T-cell (primary cell): Measurements from ENCODE around the gene BTRC. TPM values are rescaled to one million over a fixed set of nuclear protein-coding genes. Genes with fewer than 3 reads are reported as not detected.
A peak's percentile ranks its signal among the peaks of the same experiment; 100 is the strongest.
"Not testable (repeated sequence)": the region's sequence is repeated elsewhere in the genome, so short reads cannot be mapped to it uniquely, and the experiment has no call there.

Experiments used
- ATAC-seq, 4 experiments: fragments of 200-7000 bp in 3 of 4; fragments of 150-1000 bp in 1 of 4; cut with Tn5 transposase; replicated peaks in 1 of 4; 1 replicate in 3 of 4; 2 replicates in 1 of 4; pipeline ENCODE4 v1.10.0; 2021; ENCODE audit warnings: moderate library complexity in 3 of 4, mild to moderate bottlenecking in 2 of 4, moderate number of reproducible peaks in 1 of 4
- CTCF ChIA-PET, 2 donors: fragments of 300-600 bp; sonication (Branson Sonifier 250); formaldehyde crosslinking; loops; one replicate each; lab custom pipeline; 2022; ENCODE audit warnings: antibody characterized with exemption in 2 of 2; lab: Charles Lee
- POLR2A ChIA-PET, 2 donors: fragments of 300-600 bp; sonication (Branson Sonifier 250); formaldehyde crosslinking; loops; one replicate each; lab custom pipeline; 2022; ENCODE audit warnings: antibody characterized with exemption in 2 of 2; lab: Charles Lee
- DNase-seq, 35 experiments: peaks; one replicate each; pipeline versions ENCODE4 v3.0.0 to v3.0.0-alpha.2; 2013 to 2023
- H3K27ac ChIP-seq: one replicate; pipeline ENCODE4 v1.5.1; 2013; ENCODE audit warnings: low read length
- H3K27me3 ChIP-seq, 2 experiments: replicated peaks in 1 of 2; 1 replicate in 1 of 2; 2 replicates in 1 of 2; pipeline versions ENCODE4 v1.6.1 to v1.7.0; 2013; ENCODE audit warnings: low read length in 1 of 2, mixed read lengths in 1 of 2; ENCODE audit not compliant: control insufficient read depth in 2 of 2, insufficient read depth in 2 of 2; ENCODE audit errors: extremely low read depth in 1 of 2
- H3K36me3 ChIP-seq, 2 donors: 1 replicate in 1 of 2; 2 replicates in 1 of 2; pipeline versions ENCODE4 v1.6.1 to v1.7.0; 2013; ENCODE audit warnings: low read length in 1 of 2; ENCODE audit not compliant: control insufficient read depth in 2 of 2, insufficient read depth in 1 of 2; ENCODE audit errors: extremely low read depth in 1 of 2
- H3K4me1 ChIP-seq, 2 experiments: 1 replicate in 1 of 2; 2 replicates in 1 of 2; pipeline versions ENCODE4 v1.6.1 to v1.7.0; 2013; ENCODE audit warnings: low read length in 2 of 2, mixed read lengths in 1 of 2; ENCODE audit not compliant: insufficient read depth in 2 of 2, control insufficient read depth in 1 of 2; ENCODE audit errors: extremely low read depth in 1 of 2
- H3K4me3 ChIP-seq, 2 donors: 1 replicate in 1 of 2; 2 replicates in 1 of 2; pipeline versions ENCODE4 v1.5.1 to v1.7.0; 2013; ENCODE audit warnings: mild to moderate bottlenecking in 2 of 2, low read length in 1 of 2, moderate library complexity in 1 of 2; ENCODE audit not compliant: control insufficient read depth in 1 of 2; ENCODE audit errors: extremely low read depth in 1 of 2
- H3K9me3 ChIP-seq: 2 replicates; pipeline ENCODE4 v1.7.0; 2013
- H3K27ac Mint-ChIP-seq, 2 donors: one replicate each; pipeline ENCODE4 v1.8.0; 2020 to 2021; ENCODE audit warnings: mild to moderate bottlenecking in 2 of 2, mixed read lengths in 2 of 2
- H3K27me3 Mint-ChIP-seq, 2 donors: one replicate each; pipeline ENCODE4 v1.8.0; 2021 to 2022; ENCODE audit warnings: mixed read lengths in 2 of 2
- H3K36me3 Mint-ChIP-seq: one replicate; pipeline ENCODE4 v1.8.0; 2021; ENCODE audit warnings: mixed read lengths
- H3K4me1 Mint-ChIP-seq, 3 donors: one replicate each; pipeline ENCODE4 v1.8.0; 2020 to 2022; ENCODE audit warnings: mixed read lengths in 3 of 3, mild to moderate bottlenecking in 1 of 3
- H3K4me3 Mint-ChIP-seq, 3 donors: one replicate each; pipeline ENCODE4 v1.8.0; 2020 to 2022; ENCODE audit warnings: mild to moderate bottlenecking in 3 of 3, mixed read lengths in 3 of 3, moderate library complexity in 3 of 3
- H3K9me3 Mint-ChIP-seq, 3 donors: one replicate each; pipeline ENCODE4 v1.8.0; 2020 to 2022; ENCODE audit warnings: mixed read lengths in 3 of 3
- WGBS: methylation state at CpG from one replicate; pipeline ENCODE4 v1.1.5; 2013; ENCODE audit warnings: missing lambda C conversion rate; ENCODE audit not compliant: insufficient coverage; 5-methylcytosine and 5-hydroxymethylcytosine counted together
- total RNA-seq, 35 experiments: library from RNA in 6 of 35; stranded (reverse) in 6 of 35; fragments of 120-200 nt in 1 of 35; gene quantifications; one replicate each; pipeline versions ENCODE4 v1.2.1 to v1.2.4 and lab custom pipeline; 2013 to 2026

Gene BTRC
- total RNA-seq, 5 donors from 2014 or later (not counting 1 experiment from before 2014, with no cell fraction given), result 15.7 to 23.2 (median 17.3) TPM

DNA sequence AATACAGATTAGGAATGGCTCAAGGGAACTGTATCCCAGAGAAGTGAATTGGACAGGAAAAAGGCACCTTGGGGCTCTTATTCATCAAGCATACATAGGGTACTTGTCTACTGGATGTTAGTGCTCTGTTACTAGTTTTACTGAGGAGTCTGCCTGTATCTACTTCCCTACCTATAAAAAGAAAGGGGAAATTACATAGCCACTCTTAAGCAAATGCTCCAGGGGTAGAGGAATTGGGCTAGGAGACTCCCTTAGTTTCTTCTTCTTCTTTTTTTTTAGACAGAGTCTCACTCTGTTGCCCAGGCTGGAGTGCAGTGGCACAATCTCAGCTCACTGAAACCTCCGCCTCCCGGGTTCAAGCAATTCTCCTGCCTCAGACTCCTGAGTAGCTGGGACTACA, 239.4 kb downstream of the BTRC start:
- H3K9me3 Mint-ChIP-seq, H3K36me3 ChIP-seq, H3K27me3 ChIP-seq, POLR2A ChIA-PET, H3K27me3 Mint-ChIP-seq, H3K9me3 ChIP-seq, H3K4me3 Mint-ChIP-seq, H3K27ac ChIP-seq, H3K27ac Mint-ChIP-seq, H3K4me1 Mint-ChIP-seq, H3K36me3 Mint-ChIP-seq, DNase-seq, H3K4me3 ChIP-seq, ATAC-seq, H3K4me1 ChIP-seq: not testable (repeated sequence)
- CTCF ChIA-PET, result interaction anchor here in 1 of 2 donors (0.6 kb wide), 1 partner anchor 870 kb away, joined by 3 read pairs; no protein-coding TSS in a partner anchor
- no CpG with 5 or more reads among the region's 2 CpGs for WGBS

DNA sequence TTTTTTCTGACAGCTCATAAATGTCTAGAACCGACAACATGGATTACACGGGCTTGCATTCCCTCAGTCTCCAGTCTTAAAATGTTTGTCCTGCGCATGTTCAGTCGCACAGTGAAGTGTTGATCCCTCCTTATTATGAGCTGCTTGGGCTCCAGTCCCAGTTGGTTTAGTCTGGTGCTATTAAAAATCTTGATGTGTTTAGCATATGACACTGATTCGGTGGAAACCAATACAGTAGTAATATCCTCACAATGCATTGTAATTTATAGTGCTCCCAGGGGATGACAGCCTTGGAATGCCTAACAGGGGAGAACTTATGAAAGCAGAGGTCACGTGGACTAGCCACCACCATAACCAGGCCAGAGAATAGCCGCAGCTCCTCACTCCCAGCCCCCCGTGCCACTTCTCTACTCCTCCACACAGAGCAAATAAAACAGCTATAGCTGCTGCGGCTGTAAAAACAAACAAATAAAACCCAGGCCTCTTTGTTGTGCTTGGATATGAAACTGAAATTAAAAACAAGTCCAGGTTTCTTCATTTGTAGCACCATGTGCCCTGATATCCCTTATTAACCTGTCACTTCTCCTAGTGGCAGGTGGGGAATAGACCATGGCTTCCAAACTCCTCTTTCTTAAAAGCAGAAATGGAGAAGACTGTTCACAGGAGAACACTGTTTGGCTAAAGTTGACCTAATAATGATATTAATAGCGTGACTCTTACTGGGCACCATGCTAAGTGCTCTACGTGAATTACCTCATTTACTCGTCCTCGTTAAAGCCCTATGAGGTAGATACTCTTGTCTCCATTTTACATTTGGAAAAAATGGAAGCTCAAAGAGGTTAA, 241.8 kb downstream of the BTRC start:
- ChIA-PET POLR2A (no interaction called here), CTCF (interaction anchor here (0.5 to 0.6 kb wide), 3 partner anchors 9 to 178 kb away, joined by 3 to 4 read pairs (median 3); no protein-coding TSS in a partner anchor)
- Histone ChIP-seq H3K36me3 (no peaks in the 10 kb centered on the region), H3K27me3 (peaks cover 0 to 3% of the 10 kb centered on the region in 2 experiments), H3K27ac (no peak overlapping the region), H3K4me3 (no peak overlapping the region), H3K9me3 (no peaks in the 10 kb centered on the region), H3K4me1 (no peaks in the 10 kb centered on the region)
- H3K4me1 Mint-ChIP-seq, result no peaks in the 10 kb centered on the region
- no peak overlapping the region for H3K27ac Mint-ChIP-seq
- H3K27me3 Mint-ChIP-seq, result peaks cover 0 to 3% of the 10 kb centered on the region in 2 donors
- H3K4me3 Mint-ChIP-seq, result no peak overlapping the region
- DNase-seq (no peak), ATAC-seq (no peak)
- H3K9me3 Mint-ChIP-seq, result no peaks in the 10 kb centered on the region
- WGBS, result 65% methylated on average over 2 of the region's 13 CpGs
- no peaks in the 10 kb centered on the region for H3K36me3 Mint-ChIP-seq

GRCh38 chr10:101597091-101597900, 243.3 kb downstream of the BTRC start:
- Histone ChIP-seq H3K9me3 (no peaks in the 10 kb centered on the region), H3K27ac (no peak overlapping the region), H3K36me3 (no peaks in the 10 kb centered on the region), H3K27me3 (no peaks in the 10 kb centered on the region), H3K4me1 (no peaks in the 10 kb centered on the region), H3K4me3 (no peak overlapping the region)
- no peaks in the 10 kb centered on the region for H3K4me1 Mint-ChIP-seq
- ChIA-PET POLR2A (no interaction called here), CTCF (interaction anchor here in 1 of 2 donors (0.8 kb wide), 2 partner anchors 26 to 40 kb away, joined by 3 read pairs; no protein-coding TSS in a partner anchor)
- no peak overlapping the region for H3K27ac Mint-ChIP-seq
- H3K36me3 Mint-ChIP-seq, result no peaks in the 10 kb centered on the region
- ATAC-seq (no peak), DNase-seq (no peak)
- H3K27me3 Mint-ChIP-seq, result peaks cover 0 to 3% of the 10 kb centered on the region in 2 donors
- H3K9me3 Mint-ChIP-seq, result no peaks in the 10 kb centered on the region
- no peak overlapping the region for H3K4me3 Mint-ChIP-seq
- 90% methylated on average over 7 of the region's 14 CpGs for WGBS

DNA sequence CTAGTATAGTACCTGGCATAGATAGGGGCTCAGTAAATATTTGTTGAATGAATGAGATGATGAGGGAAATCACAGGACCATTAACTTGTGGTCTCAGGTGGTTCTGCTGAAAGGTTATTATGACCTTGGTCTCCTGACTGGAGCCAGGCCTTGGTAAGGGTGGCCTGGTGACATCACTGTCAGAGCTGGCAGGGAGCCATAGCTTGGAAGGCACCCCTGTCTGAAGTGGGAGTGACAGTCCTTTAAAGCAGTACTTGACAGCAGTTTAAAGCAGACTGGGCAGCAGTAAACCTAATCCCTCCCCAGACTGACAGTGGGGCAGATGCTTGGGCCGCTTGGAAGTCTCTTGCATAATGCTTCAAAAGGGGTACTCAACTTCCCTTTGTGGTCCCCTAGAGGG, 247.6 kb downstream of the BTRC start:
- Histone ChIP-seq H3K4me3 (no peak overlapping the region), H3K27me3 (no peaks in the 10 kb centered on the region), H3K9me3 (no peaks in the 10 kb centered on the region), H3K27ac (no peak overlapping the region), H3K36me3 (peaks cover 0 to 6% of the 10 kb centered on the region in 2 donors), H3K4me1 (no peaks in the 10 kb centered on the region)
- ChIA-PET CTCF (no interaction called here), POLR2A (no interaction called here)
- ATAC-seq (no peak), DNase-seq (no peak)
- Mint-ChIP-seq H3K4me1 (no peaks in the 10 kb centered on the region), H3K9me3 (no peaks in the 10 kb centered on the region), H3K27me3 (no peaks in the 10 kb centered on the region), H3K4me3 (no peak overlapping the region), H3K27ac (no peak overlapping the region), H3K36me3 (peaks cover 7% of the 10 kb centered on the region)
- WGBS, result no CpG with 5 or more reads among the region's 1 CpG

DNA sequence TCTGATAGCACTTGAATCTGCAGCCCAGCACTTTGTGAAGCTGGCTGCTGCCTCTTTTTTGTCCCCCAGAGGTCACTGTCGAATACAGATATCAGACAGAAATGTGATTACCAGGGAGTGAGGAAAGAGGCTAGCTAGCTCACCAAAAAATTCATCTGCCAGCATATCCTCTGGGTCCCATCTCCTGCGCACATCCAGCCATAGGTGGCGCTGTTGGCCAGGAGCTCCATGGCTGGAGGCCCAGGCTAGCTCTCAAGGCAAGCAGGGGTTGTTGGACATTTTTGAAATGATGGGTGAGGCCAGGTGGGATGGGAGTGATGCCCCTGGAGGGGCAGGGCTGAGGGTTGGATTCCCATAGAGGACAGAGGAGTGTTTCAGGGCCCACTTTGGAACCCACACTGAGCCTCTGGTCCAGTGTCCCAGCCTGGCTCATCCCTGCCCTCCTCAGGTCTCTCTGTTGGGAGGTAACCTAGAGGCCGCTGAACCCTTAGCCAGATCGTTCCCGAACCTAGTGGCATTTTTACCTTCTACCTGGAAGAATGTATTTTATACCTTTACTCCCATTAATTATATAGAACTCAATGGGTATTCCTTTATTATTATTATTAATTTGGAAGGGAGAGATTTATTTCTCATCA, 248.9 kb downstream of the BTRC start:
- Histone ChIP-seq H3K4me3 (no peak overlapping the region), H3K36me3 (peaks cover 5 to 19% of the 10 kb centered on the region in 2 donors), H3K4me1 (no peaks in the 10 kb centered on the region), H3K27ac (no peak overlapping the region), H3K9me3 (no peaks in the 10 kb centered on the region), H3K27me3 (no peaks in the 10 kb centered on the region)
- Mint-ChIP-seq H3K4me1 (no peaks in the 10 kb centered on the region), H3K27ac (no peak overlapping the region), H3K4me3 (no peak overlapping the region), H3K27me3 (no peaks in the 10 kb centered on the region), H3K36me3 (peaks cover 7% of the 10 kb centered on the region), H3K9me3 (no peaks in the 10 kb centered on the region)
- ChIA-PET CTCF (interaction anchor here in 1 of 2 donors (0.9 to 1.5 kb wide), 4 partner anchors 10 to 180 kb away, joined by 3 to 12 read pairs (median 3); partner anchors contain the start of gene NPM3), POLR2A (no interaction called here)
- peak; percentile 52 to 79 (median 68) for ATAC-seq
- DNase-seq, result peak in 32 of 35 experiments; percentile 13 to 67 (median 42)
- WGBS, result 33% methylated on average over 1 of the region's 6 CpGs
